ENCODE data around the gene ARHGAP27. TPM values are rescaled to one million over a fixed set of nuclear protein-coding genes. Genes with fewer than 3 reads are reported as not detected.

The ARHGAP27 gene
- total and polyA plus RNA-seq, 2 of the 13 experiments (the other 11 are each of a cell fraction or from before 2014, with no cell fraction given): 15.5 to 18.9 TPM

GRCh38 chr17:45383003-45383402 lies 49.7 kb downstream of the ARHGAP27 start (continued):
- no peak for TF ChIP-seq STAG1 (CRISPR knock-in tag; IDR thresholded peaks at IDR 0.05)
- TF ChIP-seq GPBP1L1 (CRISPR knock-in tag; IDR thresholded peaks at IDR 0.05): no peak

- no peak overlapping the region for H3K4me3 ChIP-seq (replicated peaks in 1 of 3; ENCODE audit: insufficient read depth in 1 of 3, low read depth in 2 of 3, low read length in 3 of 3)
- no peak for FAIRE-seq
- intact Hi-C loops (cut with micrococcal nuclease; ENCODE audit: unreplicated experiment) (no loop called here), in situ Hi-C loops (cut with HindIII; ENCODE audit: extremely low pct_ligation_motif_present, low pct_unique_long_range_greater_than_20kb) (no loop called here)
- no peak overlapping the region for H3K9ac ChIP-seq (ENCODE audit: insufficient read depth, low read depth, low read length)
- no peak overlapping the region for H3K4me2 ChIP-seq (ENCODE audit: low read depth, low read length)
- H3K4me1 ChIP-seq (ENCODE audit: insufficient read depth, low read length): peaks cover 20% of the 10 kb centered on the region
- no peak overlapping the region for H3K27ac ChIP-seq (ENCODE audit: extremely low read length, insufficient read depth, low read length)
- WGBS (ENCODE audit: low lambda C conversion rate): 33% methylated on average over 3 of the region's 3 CpGs
- DNase-seq (ENCODE audit: low spot score): no peak
- H2AFZ ChIP-seq (ENCODE audit: low read length): no peak overlapping the region
- H3K36me3 ChIP-seq (replicated peaks in 1 of 2; ENCODE audit: control insufficient read depth in 1 of 2, insufficient read depth in 2 of 2, low read length in 2 of 2): no peaks in the 10 kb centered on the region
- TF ChIP-seq ZNF251 (CRISPR knock-in tag; IDR thresholded peaks at IDR 0.05): no peak
- TF ChIP-seq ZBTB39 (CRISPR knock-in tag; IDR thresholded peaks at IDR 0.05): no peak
- TF ChIP-seq KMT2A (CRISPR knock-in tag; IDR thresholded peaks at IDR 0.05): no peak
- H4K20me1 ChIP-seq (ENCODE audit: insufficient read depth, low read length): no peaks in the 10 kb centered on the region
- H3K27me3 ChIP-seq (ENCODE audit: control insufficient read depth in 1 of 2, insufficient read depth in 2 of 2, low read length in 2 of 2): peaks cover 0 to 29% of the 10 kb centered on the region in 2 experiments; a peak in 4 of 5 replicates
- POLR2A ChIA-PET: interaction anchor here (3.7 kb wide), 1 partner anchor 11 kb away, joined by 13 read pairs; no protein-coding TSS in a partner anchor
- no peaks in the 10 kb centered on the region for H3K9me3 ChIP-seq (ENCODE audit: low read length)
- BruUV-seq (replicated peaks): no TSS peak
- no peak for ATAC-seq
- CTCF ChIA-PET (ENCODE audit: low intra/inter-chr PET ratio, low total read pairs): interaction anchor here (7.1 kb wide), 1 partner anchor 104 kb away, joined by 114 read pairs; no protein-coding TSS in a partner anchor
- no peaks in the 10 kb centered on the region for H3K79me2 ChIP-seq (ENCODE audit: insufficient read depth, low read length)
These were observed 50.4 kb downstream of the ARHGAP27 start for GRCh38 chr17:45382226-45382625.

Measured in HepG2 (cell line).